Measurements from ENCODE around the gene SDK2. TPM values are rescaled to one million over a fixed set of nuclear protein-coding genes. Genes with fewer than 3 reads are reported as not detected.

Gene SDK2
- polyA plus RNA-seq, 3 donors, result 0.01 TPM; not detected in 2

DNA sequence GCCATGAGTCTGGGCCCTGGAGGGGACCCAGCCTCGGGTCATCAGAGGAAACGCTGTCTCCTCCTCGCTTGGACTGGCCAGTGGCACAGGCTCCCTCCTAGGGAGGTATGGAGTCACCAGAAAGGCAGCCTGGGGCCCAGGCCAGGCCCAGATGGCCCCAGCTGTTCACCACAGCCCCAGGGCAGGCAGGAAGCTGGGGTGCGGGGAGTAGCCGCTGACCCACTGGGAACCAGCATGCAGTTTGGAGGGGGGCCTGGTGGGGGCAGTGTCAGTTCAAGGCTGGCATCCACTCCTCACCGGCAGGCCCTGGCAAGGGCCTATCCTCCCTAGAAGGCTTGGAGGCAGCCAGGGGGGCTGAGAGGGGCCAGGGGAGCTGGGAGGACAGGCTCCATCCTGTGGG, 48.8 kb downstream of the SDK2 start:
- Mint-ChIP-seq H3K27me3 (ENCODE audit: low read depth in 3 of 3) (peaks cover 13 to 20% (median 18%) of the 10 kb centered on the region in 3 donors), H3K27ac (no peak overlapping the region), H3K4me3 (no peak overlapping the region), H3K9me3 (peaks cover 0 to 1% (median 0%) of the 10 kb centered on the region in 7 donors), H3K36me3 (no peaks in the 10 kb centered on the region), H3K4me1 (peaks cover 14% of the 10 kb centered on the region)
- Histone ChIP-seq H3K36me3 (replicated peaks in 1 of 2; ENCODE audit: control insufficient read depth in 1 of 2, insufficient read depth in 2 of 2, low read length in 2 of 2) (no peaks in the 10 kb centered on the region), H3K4me2 (replicated peaks; ENCODE audit: extremely low read depth, low read length, poor library complexity, severe bottlenecking) (no peak overlapping the region), H3K4me1 (ENCODE audit: control insufficient read depth in 1 of 2, insufficient read depth in 2 of 2, low read length in 2 of 2) (peaks cover 0 to 2% of the 10 kb centered on the region in 2 donors), H3K27me3 (ENCODE audit: control insufficient read depth in 2 of 2, insufficient read depth in 2 of 2, low read length in 2 of 2) (peaks cover 0 to 6% of the 10 kb centered on the region in 2 donors), H3K79me2 (ENCODE audit: insufficient read depth, low read length) (no peaks in the 10 kb centered on the region), H4K20me1 (ENCODE audit: insufficient read depth, low read length) (no peaks in the 10 kb centered on the region), H3K27ac (ENCODE audit: low read depth in 1 of 2, low read length in 2 of 2) (no peak overlapping the region), H3K4me3 (replicated peaks in 1 of 3; ENCODE audit: low read depth in 2 of 3, low read length in 3 of 3) (no peak overlapping the region), H3K9ac (ENCODE audit: insufficient read depth, low read length, poor library complexity, severe bottlenecking) (no peak overlapping the region), H2AFZ (ENCODE audit: insufficient read depth, low read depth, low read length, poor library complexity, severe bottlenecking) (no peak overlapping the region), H3K9me3 (replicated peaks in 1 of 2; ENCODE audit: control insufficient read depth in 1 of 2, insufficient read depth in 1 of 2, low read length in 2 of 2) (no peaks in the 10 kb centered on the region)
- 73% methylated on average over 5 of the region's 6 CpGs for WGBS (ENCODE audit: insufficient coverage)
- no peak for DNase-seq
- TF ChIP-seq, protein P1, sequence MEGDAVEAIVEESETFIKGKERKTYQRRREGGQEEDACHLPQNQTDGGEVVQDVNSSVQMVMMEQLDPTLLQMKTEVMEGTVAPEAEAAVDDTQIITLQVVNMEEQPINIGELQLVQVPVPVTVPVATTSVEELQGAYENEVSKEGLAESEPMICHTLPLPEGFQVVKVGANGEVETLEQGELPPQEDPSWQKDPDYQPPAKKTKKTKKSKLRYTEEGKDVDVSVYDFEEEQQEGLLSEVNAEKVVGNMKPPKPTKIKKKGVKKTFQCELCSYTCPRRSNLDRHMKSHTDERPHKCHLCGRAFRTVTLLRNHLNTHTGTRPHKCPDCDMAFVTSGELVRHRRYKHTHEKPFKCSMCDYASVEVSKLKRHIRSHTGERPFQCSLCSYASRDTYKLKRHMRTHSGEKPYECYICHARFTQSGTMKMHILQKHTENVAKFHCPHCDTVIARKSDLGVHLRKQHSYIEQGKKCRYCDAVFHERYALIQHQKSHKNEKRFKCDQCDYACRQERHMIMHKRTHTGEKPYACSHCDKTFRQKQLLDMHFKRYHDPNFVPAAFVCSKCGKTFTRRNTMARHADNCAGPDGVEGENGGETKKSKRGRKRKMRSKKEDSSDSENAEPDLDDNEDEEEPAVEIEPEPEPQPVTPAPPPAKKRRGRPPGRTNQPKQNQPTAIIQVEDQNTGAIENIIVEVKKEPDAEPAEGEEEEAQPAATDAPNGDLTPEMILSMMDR (IDR thresholded peaks at IDR 0.05), result peak; percentile 24
- intact Hi-C loops (cut with micrococcal nuclease), result no loop called here

DNA sequence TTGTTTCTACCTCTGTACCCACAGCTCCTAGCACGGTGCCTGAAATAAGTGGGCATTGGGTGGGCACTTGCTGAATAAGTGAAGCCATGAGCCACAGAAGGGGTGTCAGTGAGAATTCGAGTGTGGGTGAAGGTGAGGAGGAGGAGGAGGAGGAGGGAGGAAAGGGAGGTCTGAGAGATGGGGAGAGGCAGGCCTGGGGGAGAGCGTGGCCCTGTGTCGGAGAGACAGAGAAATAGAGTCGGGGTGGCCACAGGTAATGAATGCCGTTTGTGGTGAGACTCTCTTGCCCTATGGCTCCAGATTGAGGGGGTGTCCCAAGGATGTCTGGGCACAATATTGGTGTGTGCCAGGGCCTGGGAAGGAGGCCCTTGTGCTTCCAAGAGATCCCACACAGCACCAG, 49.2 kb downstream of the SDK2 start:
- Histone ChIP-seq H3K9me3 (replicated peaks in 1 of 2; ENCODE audit: control insufficient read depth in 1 of 2, insufficient read depth in 1 of 2, low read length in 2 of 2) (no peaks in the 10 kb centered on the region), H4K20me1 (ENCODE audit: insufficient read depth, low read length) (no peaks in the 10 kb centered on the region), H3K4me3 (replicated peaks in 1 of 3; ENCODE audit: low read depth in 2 of 3, low read length in 3 of 3) (no peak overlapping the region), H3K27ac (ENCODE audit: low read depth in 1 of 2, low read length in 2 of 2) (no peak overlapping the region), H3K36me3 (replicated peaks in 1 of 2; ENCODE audit: control insufficient read depth in 1 of 2, insufficient read depth in 2 of 2, low read length in 2 of 2) (no peaks in the 10 kb centered on the region), H3K9ac (ENCODE audit: insufficient read depth, low read length, poor library complexity, severe bottlenecking) (no peak overlapping the region), H2AFZ (ENCODE audit: insufficient read depth, low read depth, low read length, poor library complexity, severe bottlenecking) (no peak overlapping the region), H3K27me3 (ENCODE audit: control insufficient read depth in 2 of 2, insufficient read depth in 2 of 2, low read length in 2 of 2) (peaks cover 0 to 6% of the 10 kb centered on the region in 2 donors), H3K4me2 (replicated peaks; ENCODE audit: extremely low read depth, low read length, poor library complexity, severe bottlenecking) (no peak overlapping the region), H3K4me1 (ENCODE audit: control insufficient read depth in 1 of 2, insufficient read depth in 2 of 2, low read length in 2 of 2) (peaks cover 0 to 2% of the 10 kb centered on the region in 2 donors), H3K79me2 (ENCODE audit: insufficient read depth, low read length) (no peaks in the 10 kb centered on the region)
- peaks cover 14% of the 10 kb centered on the region for H3K4me1 Mint-ChIP-seq
- H3K4me3 Mint-ChIP-seq, result no peak overlapping the region
- H3K36me3 Mint-ChIP-seq, result no peaks in the 10 kb centered on the region
- no peak overlapping the region for H3K27ac Mint-ChIP-seq
- peaks cover 0 to 1% (median 0%) of the 10 kb centered on the region in 7 donors for H3K9me3 Mint-ChIP-seq
- TF ChIP-seq, protein P1 (IDR thresholded peaks at IDR 0.05), result no peak
- H3K27me3 Mint-ChIP-seq (ENCODE audit: low read depth in 3 of 3), result peaks cover 12 to 18% (median 18%) of the 10 kb centered on the region in 3 donors
- DNase-seq, result no peak
- WGBS (ENCODE audit: insufficient coverage), result 98% methylated on average over 5 of the region's 6 CpGs
- intact Hi-C loops (cut with micrococcal nuclease), result no loop called here
